Measurements from ENCODE around the gene PLLP.

GRCh38 chr16:57273359-57273758 lies 11.1 kb downstream of the PLLP start:
- no peak for TF ChIP-seq POLR2A (IDR thresholded peaks at IDR 0.05)
- no peak for TF ChIP-seq CTCF (IDR thresholded peaks at IDR 0.05)
